ENCODE measurements around the gene SH3D19.
"Not testable (repeated sequence)": the region's sequence is repeated elsewhere in the genome, so short reads cannot be mapped to it uniquely, and the experiment has no call there.

Gene SH3D19

DNA sequence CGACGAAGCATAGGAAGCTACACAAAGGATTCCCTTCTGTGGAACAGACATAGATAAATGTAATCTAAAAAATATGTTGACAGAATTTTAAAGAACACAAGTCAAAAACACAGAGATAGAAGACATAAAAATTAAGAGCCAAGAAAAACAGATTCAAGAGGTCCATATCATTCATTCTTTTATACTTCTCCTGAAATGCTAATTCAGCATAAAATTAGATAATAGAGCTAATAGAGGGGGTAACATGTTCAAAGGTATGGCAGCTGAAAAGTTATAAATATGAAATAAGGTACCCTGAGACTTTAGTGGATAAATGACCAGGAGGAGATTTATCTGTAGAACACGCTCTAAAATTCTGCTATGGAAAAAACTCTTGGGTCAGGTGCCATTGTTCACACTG is 85.8 kb downstream of the SH3D19 start:
- no peak overlapping the region for H3K4me3 ChIP-seq (ENCODE audit: low read depth, low read length)
- in situ Hi-C loops (cut with HindIII; ENCODE audit: low sequenced_read_pairs): no loop called here
- DNase-seq (ENCODE audit: low read depth, low spot score): no peak

DNA sequence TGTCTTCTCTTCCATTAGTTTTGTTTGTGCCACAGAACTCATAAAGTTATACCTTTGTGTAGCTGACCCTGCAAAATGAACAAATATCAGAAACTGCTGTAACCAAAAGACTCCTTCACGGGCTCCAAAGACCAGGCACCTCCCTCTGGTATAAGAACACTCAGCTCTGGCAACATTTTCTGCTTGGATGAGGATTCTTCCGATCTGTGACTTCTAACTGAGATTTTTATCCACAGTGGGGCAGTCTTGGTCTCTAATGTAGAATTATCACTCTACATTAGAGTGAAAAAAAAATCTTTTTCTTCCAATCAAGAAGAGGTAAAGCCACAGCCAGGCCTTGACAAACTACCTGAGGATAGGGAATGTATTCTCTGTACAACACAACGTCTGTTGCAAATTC is 86.9 kb downstream of the SH3D19 start:
- DNase-seq (ENCODE audit: low read depth, low spot score): peak; percentile 38
- TF ChIP-seq, protein P1, sequence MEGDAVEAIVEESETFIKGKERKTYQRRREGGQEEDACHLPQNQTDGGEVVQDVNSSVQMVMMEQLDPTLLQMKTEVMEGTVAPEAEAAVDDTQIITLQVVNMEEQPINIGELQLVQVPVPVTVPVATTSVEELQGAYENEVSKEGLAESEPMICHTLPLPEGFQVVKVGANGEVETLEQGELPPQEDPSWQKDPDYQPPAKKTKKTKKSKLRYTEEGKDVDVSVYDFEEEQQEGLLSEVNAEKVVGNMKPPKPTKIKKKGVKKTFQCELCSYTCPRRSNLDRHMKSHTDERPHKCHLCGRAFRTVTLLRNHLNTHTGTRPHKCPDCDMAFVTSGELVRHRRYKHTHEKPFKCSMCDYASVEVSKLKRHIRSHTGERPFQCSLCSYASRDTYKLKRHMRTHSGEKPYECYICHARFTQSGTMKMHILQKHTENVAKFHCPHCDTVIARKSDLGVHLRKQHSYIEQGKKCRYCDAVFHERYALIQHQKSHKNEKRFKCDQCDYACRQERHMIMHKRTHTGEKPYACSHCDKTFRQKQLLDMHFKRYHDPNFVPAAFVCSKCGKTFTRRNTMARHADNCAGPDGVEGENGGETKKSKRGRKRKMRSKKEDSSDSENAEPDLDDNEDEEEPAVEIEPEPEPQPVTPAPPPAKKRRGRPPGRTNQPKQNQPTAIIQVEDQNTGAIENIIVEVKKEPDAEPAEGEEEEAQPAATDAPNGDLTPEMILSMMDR (IDR thresholded peaks at IDR 0.05; ENCODE audit: low read depth, low read length): peak; percentile 10
- in situ Hi-C loops (cut with HindIII; ENCODE audit: low sequenced_read_pairs): no loop called here
- no peak overlapping the region for H3K4me3 ChIP-seq (ENCODE audit: low read depth, low read length)

More for the DNA sequence above, 85.8 kb downstream of the SH3D19 start:
- TF ChIP-seq, protein P1 (IDR thresholded peaks at IDR 0.05; ENCODE audit: low read depth, low read length): no peak

DNA sequence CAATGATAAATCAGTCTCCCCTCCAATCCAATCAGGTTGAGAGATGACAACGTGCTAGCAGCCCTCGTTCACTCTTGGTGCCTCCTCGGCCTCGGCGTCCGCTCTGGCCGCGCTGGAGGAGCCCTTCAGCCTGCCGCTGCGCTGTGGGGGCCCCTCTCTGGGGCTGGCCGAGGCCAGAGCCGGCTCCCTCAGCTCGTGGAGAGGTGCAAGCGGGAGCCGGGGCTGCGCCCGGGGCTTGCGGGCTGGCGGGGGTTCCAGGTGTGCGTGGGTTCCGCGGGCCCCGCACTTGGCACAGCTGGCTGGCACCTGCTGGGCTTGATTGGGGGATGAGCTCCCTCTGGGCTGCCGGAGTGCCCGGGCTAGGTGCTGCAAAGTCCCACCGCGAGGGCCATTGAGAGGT is 89.4 kb downstream of the SH3D19 start:
- in situ Hi-C loops (cut with HindIII; ENCODE audit: low sequenced_read_pairs): no loop called here
- no peak for DNase-seq (ENCODE audit: low read depth, low spot score)
- TF ChIP-seq, protein P1 (IDR thresholded peaks at IDR 0.05; ENCODE audit: low read depth, low read length): no peak
- H3K4me3 ChIP-seq (ENCODE audit: low read depth, low read length): no peak overlapping the region

DNA sequence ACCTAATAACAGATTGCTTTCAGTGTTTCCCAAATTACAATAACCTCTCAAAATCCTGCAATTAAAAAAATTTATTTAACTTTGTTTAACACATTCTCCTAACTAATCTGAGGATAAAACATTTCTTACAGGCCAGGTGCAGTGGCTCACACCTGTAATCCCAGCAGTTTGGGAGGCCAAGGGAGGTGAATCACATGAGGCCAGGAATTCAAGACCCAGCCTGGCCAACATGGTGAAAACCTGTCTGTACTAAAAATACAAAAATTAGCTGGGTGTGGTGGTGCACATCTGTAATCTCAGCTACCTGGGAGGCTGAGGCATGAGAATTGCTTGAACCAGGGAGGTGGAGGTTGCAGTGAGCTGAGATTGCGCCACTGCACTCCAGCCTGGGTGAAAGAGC is 90.0 kb downstream of the SH3D19 start:
- in situ Hi-C loops (cut with HindIII; ENCODE audit: low sequenced_read_pairs); H3K4me3 ChIP-seq (ENCODE audit: low read depth, low read length); DNase-seq (ENCODE audit: low read depth, low spot score): not testable (repeated sequence)

DNA sequence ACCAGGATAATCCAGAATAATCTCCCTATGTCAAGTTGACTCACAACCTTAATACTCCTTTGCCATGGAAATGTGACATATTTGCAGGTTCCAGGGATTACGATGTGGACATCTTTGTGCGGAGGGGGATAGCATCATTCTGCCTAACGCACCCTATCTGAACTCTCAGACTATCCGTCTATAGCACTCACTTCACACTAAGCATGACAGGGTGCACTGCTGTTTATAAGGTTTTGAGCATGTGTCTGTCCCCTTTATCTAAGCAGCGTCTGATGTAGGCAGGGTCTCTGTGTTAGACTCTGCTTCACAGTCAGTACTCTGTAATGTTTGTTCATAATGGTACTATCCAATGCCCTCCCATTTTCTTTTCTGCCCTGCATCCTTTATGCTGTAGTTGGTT is 91.8 kb downstream of the SH3D19 start:
- TF ChIP-seq, protein P1 (IDR thresholded peaks at IDR 0.05; ENCODE audit: low read depth, low read length): no peak
- H3K4me3 ChIP-seq (ENCODE audit: low read depth, low read length): no peak overlapping the region
- in situ Hi-C loops (cut with HindIII; ENCODE audit: low sequenced_read_pairs): no loop called here
- no peak for DNase-seq (ENCODE audit: low read depth, low spot score)

DNA sequence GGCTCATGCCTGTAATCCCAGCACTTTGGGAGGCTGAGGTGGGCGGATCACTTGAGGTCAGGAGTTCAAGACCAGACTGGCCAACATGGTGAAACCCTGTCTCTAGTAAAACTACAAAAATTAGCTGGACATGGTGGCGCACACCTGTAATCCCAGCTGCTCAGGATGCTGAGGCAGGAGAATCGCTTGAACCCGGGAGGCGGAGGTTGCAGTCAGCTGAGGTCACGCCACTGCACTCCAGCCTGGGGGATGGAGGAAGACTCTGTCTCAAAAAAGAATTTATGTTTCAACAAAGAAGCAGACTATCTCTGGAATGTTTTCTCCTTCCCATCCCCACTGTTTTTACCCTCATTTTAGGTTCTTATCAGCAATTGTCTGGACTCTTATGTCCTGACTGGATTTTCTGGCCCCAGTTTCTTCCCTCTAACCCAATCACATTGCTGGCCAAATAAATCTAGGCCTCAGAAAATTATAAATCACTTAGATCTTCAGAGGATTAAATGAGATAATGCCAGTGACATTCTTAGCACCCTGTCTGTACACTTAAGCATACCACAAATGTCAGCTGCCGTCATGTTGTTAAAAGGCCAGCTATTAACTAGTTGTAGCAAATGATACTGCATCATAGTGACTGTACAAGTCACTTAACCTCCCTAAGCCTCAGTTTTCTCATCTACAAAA is 93.3 kb downstream of the SH3D19 start:
- in situ Hi-C loops (cut with HindIII; ENCODE audit: low sequenced_read_pairs): no loop called here
- TF ChIP-seq, protein P1 (IDR thresholded peaks at IDR 0.05; ENCODE audit: low read depth, low read length): no peak
- no peak for DNase-seq (ENCODE audit: low read depth, low spot score)
- H3K4me3 ChIP-seq (ENCODE audit: low read depth, low read length): no peak overlapping the region

DNA sequence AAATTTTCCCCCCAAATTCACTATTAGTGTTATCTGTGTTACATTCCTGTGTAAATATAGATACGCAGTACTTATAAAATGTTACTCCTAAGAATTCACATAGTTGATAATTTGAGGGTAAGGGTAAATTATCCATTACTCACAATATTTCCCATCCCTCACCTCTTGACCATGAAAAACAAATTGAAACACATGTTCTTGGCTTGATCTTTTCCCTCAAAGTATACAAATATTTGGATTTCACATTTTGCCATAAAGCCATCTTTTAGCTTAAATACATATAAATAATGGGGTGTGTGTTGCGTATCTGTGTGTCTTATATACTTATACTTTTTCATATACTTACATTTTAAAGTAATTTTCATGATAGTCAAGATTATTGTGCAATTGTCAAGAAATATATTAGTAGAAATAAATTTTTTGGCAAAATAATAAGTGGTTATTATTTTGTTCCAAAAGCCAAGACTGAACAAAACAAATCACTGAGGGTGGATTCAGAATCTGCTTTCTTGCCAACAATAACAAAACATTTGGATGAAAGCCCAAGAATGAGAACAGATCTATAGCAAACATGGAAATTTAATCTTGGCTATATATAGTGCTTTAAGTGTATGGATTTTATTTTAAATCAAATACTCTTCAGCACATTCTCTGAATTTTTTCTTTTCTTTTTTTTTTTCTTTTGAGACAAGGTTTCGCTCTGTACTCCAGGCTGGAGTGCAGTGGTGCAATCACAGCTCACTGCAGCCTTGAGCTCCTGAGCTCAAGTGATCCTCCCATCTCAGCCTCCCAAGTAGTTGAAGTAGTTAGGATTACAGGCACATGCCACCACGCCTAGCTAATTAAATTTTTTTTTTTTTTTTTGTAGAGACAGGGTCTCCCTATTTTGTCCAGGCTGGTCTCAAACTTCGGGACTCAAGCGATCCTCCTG is 97.0 kb downstream of the SH3D19 start:
- in situ Hi-C loops (cut with HindIII; ENCODE audit: low sequenced_read_pairs): no loop called here
- TF ChIP-seq, protein P1 (IDR thresholded peaks at IDR 0.05; ENCODE audit: low read depth, low read length): no peak
- peak; percentile 67 for DNase-seq (ENCODE audit: low read depth, low spot score)
- H3K4me3 ChIP-seq (ENCODE audit: low read depth, low read length): no peak overlapping the region
